Left lobe of liver (tissue), 2 donors: ENCODE data around the gene VGF. TPM values are rescaled to one million over a fixed set of nuclear protein-coding genes. Genes with fewer than 3 reads are reported as not detected.

ENCODE experiments used
- ATAC-seq: fragments of 200-7000 bp; cut with Tn5 transposase; one replicate; pipeline ENCODE4 v1.9.1; 2020; ENCODE audit warnings: mild to moderate bottlenecking, moderate library complexity
- DNase-seq: peaks from one replicate; pipeline ENCODE4 v3.0.0-alpha.2; 2020; ENCODE audit warnings: low spot score
- total RNA-seq: library from RNA; stranded (reverse); gene quantifications from one replicate; pipeline ENCODE4 v1.2.1, GENCODE V29; 2021
- donor health status: DM: no; HTN: no; CAD: no; lungs with moderate emphysema.
- donor health status: DM: no; HTN: yes; CAD: no.

Gene VGF
- total RNA-seq, 1 donor from 2014 or later = not detected

DNA sequence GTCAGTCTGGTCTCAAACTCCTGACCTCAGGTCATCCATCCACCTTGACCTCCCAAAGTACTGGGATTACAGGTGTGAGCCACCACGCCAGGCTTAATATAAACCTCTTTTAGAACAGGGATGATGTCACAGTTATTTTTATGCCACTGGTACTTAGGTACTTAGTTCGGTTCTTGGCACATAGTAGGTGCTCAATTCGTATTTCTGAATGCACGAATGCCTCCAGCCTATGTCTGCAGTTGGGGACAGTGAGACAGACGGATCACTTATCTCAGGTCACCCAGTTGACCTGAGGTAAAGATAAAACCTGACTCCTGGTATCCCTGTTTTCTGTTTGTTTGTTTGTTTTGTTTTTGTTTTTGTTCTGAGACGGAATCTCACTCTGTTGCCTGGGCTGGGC lies 20.8 kb upstream of the VGF start:
- DNase-seq (no peak), ATAC-seq (no peak)

- no peak for DNase-seq
- ATAC-seq = peak; percentile 45
Observed at GRCh38 chr7:101185258-101185839, 20.0 kb upstream of the VGF start.

DNA sequence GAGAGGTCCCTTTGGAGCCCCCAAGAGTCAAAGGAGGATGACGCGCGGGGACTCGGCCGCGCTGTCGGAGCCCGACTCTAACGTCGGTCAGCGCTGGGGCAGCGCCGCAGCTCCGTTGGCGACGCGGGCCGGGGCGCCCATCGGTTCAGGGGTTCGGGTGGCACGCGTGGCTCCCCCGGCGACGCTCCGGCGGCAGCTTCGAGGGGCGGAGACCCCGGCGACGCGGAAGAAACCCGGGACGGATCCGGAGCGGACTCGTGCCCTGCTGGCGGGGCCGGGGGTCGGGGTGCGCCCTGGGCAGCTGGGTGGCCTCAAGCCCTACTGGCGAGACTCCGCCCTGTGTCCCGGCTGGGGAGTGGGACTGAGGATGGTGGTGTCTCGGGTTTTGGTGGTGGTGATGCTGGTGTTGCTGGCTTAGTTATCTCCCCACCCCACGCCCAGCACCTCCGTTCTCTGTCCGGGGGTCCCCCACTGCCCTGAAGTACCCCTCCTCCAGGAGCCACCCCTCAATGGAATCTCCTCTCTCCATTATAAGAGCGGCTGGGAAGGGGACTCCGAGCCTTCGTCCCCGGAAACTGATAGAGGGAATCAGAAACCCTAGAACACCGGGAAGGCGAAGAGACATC lies 14.9 kb upstream of the VGF start, which contains the start of gene NAT16:
NAT16 (minus strand) TSS at position 164 of the 626 bp plus-strand sequence. CDS start 5,486 bp downstream, outside the sequence.
- ATAC-seq = no peak
- DNase-seq = no peak

DNA sequence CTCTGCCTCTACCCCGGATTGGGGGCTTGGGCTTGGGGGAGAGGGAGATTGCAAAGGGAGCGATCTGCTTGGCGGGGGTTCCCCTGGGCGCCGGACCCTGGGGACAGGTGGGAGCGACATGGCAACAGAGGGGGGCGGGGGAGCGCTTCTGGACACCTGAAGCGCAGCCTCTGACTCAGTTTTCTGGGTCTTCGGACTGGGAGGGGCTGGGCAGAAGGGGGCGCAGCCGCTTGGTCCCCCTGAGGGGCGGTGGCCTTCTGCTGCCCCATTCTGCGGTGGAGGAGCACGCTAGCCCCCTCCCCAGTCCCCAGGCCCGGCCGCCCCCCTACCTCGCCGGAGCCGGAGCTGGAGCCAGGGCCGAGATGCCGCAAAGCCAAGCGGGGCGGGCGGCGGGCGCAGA lies 14.3 kb upstream of the VGF start:
- no peak for ATAC-seq
- no peak for DNase-seq

DNA sequence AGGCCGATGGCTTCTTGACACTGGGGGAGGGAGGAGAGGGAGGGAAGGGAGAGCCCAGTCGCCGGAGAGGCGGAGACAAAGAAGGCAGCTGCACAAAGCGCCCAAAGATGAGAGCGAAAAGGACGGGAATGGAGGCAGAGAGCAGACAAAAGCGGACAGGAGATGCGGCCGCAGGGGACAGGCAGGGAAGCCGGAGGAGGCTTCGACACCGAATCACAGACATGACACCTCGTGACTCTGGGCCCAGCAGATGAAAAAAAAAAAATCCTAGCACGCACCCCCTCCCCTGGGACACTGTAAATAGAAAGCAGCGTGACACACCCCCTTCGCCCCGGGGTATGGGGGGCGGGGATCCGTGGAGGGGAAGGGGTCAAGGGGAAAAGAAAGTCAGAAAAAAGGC lies 13.7 kb upstream of the VGF start:
- ATAC-seq (no peak), DNase-seq (no peak)

GRCh38 chr7:101177644-101178043 lies 12.3 kb upstream of the VGF start:
- DNase-seq (no peak), ATAC-seq (no peak)

DNA sequence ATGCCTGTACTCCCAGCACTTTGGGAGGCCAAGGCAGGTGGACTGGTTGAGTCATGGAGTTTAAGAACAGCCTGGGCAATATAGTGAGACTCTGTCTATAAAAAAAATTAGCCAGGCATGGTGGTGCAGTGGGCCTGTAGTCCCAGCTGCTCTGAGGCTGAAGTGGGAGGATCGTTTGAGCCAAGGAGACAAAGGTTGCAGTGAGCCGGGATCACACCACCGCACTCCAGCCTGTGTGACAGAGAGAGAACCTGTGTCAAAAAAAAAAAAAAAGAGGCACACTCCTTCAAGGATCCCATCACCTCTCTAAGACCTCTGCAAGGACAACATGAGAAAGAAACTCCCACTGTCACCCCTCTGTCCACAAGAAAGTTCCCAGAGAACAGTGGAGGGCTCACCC lies 10.3 kb upstream of the VGF start:
- ATAC-seq (peak; percentile 46), DNase-seq (no peak)

DNA sequence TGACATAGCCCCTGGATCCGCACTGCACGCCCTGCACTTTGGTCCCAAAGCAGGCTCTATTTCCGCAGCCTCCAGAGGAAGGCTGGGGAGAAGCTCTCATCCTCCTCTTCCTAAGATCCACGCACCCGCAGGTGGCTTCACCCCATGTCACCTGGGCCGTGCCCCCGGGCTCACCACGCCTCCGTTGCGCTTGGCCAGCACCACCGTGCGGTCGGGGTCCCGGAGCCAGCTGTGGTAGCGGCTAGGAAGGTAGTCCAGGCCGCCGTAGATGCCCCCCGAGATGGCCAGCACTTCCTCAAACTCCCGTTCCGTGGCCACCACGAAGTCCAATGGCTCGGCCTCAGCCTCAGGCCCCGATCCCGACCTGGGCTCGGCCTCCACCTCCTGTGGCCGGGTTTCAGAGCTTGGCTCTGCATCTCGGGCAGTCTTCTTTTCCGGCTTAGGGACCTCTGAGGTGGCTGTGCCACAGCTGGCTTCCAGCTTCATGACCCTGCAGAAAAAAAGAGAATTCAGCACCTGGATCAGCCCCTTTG lies 9.0 kb upstream of the VGF start:
- ATAC-seq (no peak), DNase-seq (no peak)

DNA sequence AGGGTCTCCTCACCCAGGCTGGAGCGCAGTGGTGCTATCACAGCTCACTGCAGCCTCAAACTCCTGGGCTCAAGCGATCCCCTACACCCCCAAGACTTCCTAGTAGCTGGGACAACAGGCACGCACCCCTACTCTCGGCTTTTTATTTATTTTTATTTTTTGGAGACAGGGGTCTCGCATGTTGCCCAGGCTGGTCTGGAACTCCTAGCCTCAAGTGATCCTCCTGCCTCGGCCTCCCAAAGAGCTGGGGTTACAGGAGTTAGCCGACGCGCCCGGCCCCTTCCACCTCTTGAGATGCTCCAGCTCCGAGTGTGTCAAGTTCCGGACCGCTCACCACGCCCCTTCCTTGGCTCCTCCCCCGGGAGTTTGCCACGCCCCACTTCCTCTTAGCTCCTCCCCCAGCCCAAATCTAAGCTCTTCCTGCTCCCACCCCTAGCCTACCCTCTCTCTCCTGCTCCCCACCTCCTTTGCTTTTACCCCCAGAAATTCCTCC lies 8.4 kb upstream of the VGF start:
- ATAC-seq = no peak

DNA sequence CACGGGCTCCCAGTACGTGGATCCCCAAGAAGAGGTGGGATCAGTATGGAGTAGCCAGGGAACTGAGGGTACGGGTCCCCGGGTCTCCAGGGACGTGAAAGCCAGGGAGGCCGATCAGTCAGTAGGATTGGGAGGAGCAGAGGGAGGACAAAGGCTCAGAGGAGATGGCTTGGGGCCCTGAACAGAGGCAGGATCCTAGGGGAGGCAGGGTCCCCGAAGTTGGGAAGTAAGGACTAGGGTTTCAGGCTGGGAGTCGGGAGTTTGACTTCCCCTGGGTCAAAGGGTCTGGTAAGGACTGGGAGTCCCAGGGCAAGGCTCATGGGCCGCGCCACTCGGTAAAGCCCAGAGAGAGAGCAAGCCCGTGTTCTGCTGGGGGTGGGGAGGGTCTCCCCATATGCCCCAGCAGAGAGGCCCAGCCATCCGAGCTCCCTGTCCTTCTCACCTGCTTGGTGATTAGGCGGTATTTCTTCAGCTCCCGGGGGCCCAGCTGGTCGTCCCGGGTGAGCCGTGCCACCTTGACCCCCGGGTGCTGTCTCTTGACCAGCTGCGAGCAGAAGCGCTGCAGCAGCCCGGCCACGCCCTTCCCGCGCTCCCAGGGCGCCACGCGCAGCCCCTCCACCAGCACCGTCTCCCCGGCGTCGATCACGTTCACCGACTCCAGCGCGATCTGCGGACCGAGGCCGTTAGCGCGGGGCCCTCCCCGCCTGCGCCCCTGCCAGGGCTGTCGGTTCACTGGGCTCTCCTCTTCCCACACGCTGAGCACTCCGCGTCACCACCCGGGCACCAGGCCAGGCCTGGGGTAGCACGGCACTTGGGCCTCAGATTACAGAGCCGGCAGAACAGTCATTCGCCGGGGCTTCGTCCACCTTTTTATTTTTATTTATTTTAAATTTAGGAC lies 7.7 kb upstream of the VGF start:
- DNase-seq (peak; percentile 81), ATAC-seq (peak; percentile 79)

More for the DNA sequence above, 8.4 kb upstream of the VGF start:
- DNase-seq = no peak

GRCh38 chr7:101172005-101172853 lies 6.9 kb upstream of the VGF start:
- DNase-seq (no peak), ATAC-seq (no peak)

DNA sequence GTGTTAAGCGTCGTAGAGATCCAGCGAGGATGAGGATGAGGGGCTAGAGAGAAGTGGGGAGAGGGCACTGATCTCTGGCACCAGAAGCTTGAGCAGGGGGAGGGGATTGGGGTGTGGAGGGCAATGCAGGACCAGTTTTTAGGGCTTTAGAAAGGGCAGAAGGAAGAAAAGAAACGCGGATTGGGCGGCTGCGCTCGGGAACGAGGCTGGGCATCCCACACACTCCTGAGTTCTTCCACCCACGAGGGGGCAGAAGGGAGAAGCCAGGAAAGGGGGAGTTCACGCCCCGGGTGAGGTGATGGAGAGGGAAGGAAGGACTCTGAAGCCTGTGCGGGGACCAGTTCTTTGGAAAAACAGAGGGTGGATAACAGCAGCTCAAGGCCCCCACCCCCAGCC lies 6.1 kb upstream of the VGF start:
- DNase-seq (no peak), ATAC-seq (no peak)

GRCh38 chr7:101170617-101171441 lies 5.5 kb upstream of the VGF start:
- no peak for ATAC-seq

GRCh38 chr7:101169838-101170551 lies 4.6 kb upstream of the VGF start:
- ATAC-seq (peak; percentile 75), DNase-seq (peak; percentile 74)

More at GRCh38 chr7:101170617-101171441, 5.5 kb upstream of the VGF start:
- no peak for DNase-seq

DNA sequence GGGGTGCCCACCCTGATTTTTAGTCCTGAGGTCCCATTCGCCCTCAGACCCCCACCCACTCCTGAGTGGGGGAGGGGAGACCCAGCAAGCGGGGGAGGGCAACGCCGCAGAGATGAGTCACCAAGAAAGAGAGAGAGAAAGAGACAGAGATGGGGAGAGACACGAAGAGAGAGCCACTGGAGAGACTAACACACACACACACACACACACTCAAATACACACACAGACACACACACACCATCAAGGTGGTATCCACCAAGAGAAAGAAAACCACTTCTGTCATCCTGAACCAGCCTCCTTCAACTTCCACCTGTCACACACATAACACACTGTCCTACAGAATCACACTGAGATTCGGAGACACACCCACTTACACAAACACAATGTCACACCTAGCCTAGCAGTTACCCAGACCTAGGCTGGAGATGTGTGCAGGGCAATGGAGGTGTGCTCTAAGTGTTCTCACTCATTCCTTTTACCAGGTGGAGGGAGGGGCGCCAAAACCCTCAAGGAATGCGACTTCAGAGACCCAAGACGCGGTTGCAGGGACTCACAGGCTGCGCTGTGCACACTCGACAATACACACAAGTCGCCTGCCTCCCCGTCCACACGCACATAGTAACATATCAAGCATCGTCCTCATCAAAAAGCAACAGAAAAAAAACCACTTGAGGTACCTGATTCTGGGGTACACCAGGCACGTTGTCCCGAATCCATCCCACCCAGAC lies 3.9 kb upstream of the VGF start:
- DNase-seq (no peak), ATAC-seq (no peak)

DNA sequence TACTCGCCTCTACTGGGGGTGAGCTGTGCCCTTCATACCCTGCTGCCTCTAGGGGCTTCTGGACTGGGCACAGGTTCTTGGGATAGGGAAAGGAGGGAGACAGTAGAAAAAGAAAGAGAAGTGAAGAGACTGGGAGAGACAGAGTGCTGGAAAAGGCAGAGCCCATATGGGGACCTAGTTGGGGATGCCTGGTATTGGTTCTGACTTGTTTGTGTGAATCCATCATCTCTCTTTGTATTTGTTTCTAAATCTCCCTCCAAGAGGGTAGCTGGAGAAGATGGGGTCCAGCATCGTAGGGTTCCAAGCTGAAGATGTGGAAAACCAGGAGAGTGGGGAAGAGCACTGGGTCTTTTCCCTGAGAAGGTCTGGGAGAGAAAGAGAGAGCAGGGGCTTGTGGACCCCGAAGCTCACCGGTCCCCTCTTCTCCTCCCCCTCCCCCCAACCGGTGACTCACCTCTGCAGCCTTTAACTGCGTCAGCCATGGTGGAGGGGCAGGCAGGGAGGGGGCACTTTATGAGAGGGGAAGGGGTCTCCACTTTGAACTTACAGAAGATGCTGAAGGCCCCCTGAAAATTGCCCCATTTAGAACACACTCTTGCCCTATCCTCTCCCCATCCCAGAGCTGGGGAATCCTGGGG lies 3.2 kb upstream of the VGF start:
- DNase-seq (no peak), ATAC-seq (no peak)

- ATAC-seq (no peak), DNase-seq (no peak)
Observed at GRCh38 chr7:101167645-101168411, 2.5 kb upstream of the VGF start.
